Thyroid gland (tissue), 4 donors: Measurements from ENCODE around the gene MAN1B1.

ENCODE experiments used
- CTCF ChIP-seq, 6 experiments: fragments of 200-600 bp in 3 of 6; fragments of 450-650 bp in 3 of 6; sonication (generic) in 3 of 6; IDR thresholded peaks; one replicate each; pipeline ENCODE4 v1.5.1; 2016 to 2019; ENCODE audit warnings: antibody characterized with exemption in 6 of 6, mild to moderate bottlenecking in 2 of 6, inconsistent platforms in 1 of 6, moderate library complexity in 1 of 6
- POLR2A ChIP-seq, 2 donors: fragments of 450-650 bp; IDR thresholded peaks; one replicate each; pipeline ENCODE4 v1.6.1; 2017; ENCODE audit warnings: antibody characterized with exemption in 2 of 2, mild to moderate bottlenecking in 2 of 2, moderate library complexity in 1 of 2

GRCh38 chr9:137079401-137079787 lies 7.4 kb upstream of the MAN1B1 start:
- TF ChIP-seq CTCF (IDR thresholded peaks at IDR 0.05) (no peak), POLR2A (IDR thresholded peaks at IDR 0.05) (no peak)
